Measurements from ENCODE around the gene ASF1A.

DNA sequence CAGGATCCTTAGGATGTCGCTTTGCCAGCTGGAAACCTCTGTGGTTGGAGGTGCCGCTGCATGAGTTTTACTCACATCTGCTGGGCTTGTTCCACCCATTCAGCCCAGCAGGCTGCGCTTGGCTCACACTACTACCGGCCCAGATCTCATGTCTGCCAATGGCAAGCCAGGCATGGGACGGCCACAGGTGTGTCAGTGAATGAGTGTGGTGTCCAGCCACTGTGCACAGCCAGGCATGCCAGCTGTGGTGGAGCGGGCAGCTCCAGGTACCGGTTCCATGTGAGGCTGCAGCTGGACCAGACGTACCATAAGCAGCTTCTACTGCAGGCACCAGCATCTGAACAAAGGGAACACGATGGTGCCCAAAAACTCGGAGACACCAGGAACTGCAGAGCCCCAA lies 33.1 kb upstream of the ASF1A start:
- TF ChIP-seq CTCF (IDR thresholded peaks at IDR 0.05; ENCODE audit: low read depth, low read length), result no peak
- TF ChIP-seq, protein P1, sequence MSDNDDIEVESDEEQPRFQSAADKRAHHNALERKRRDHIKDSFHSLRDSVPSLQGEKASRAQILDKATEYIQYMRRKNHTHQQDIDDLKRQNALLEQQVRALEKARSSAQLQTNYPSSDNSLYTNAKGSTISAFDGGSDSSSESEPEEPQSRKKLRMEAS (IDR thresholded peaks at IDR 0.05; ENCODE audit: low read depth, low read length), result no peak

Measured in NB4 (cell line).